Measurements from ENCODE around the gene TRMT2A.

DNA sequence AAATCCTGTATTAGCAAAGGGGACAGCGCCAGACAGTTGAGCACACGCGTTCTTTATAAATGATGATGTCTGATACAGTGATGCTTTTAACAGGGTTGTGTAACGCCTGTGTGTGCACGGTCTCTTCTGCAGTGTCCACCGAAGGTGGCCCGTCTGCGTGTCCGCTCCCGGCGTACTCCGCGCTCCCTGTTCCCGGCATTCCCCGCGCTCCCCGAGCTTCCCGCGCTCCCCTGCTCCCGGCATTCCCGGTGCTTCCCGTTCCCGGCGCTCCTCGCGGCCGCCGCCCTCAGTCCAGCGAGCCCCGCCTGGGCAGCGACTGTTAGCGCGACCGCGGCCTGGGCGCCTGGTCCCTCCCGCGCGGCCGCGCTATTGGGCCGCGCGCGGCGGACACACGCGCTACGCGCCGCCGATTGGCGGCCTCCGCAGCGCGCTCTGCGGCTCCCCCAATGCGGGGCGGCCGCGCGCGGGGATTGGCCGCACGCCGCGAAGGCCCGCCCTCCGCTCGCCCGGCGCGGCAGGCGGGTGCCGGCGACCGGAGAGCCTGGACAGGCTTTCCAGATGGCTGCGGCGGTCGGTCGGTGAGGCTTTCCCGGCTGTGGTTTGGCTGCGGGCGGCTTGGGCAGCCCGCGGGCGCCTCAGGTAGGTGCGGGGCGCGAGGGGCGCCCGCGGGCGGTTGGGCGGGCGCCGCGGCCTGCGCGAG is 37.1 kb downstream of the TRMT2A start, which contains the start of gene DGCR8:
- TF ChIP-seq, protein P1, sequence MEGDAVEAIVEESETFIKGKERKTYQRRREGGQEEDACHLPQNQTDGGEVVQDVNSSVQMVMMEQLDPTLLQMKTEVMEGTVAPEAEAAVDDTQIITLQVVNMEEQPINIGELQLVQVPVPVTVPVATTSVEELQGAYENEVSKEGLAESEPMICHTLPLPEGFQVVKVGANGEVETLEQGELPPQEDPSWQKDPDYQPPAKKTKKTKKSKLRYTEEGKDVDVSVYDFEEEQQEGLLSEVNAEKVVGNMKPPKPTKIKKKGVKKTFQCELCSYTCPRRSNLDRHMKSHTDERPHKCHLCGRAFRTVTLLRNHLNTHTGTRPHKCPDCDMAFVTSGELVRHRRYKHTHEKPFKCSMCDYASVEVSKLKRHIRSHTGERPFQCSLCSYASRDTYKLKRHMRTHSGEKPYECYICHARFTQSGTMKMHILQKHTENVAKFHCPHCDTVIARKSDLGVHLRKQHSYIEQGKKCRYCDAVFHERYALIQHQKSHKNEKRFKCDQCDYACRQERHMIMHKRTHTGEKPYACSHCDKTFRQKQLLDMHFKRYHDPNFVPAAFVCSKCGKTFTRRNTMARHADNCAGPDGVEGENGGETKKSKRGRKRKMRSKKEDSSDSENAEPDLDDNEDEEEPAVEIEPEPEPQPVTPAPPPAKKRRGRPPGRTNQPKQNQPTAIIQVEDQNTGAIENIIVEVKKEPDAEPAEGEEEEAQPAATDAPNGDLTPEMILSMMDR (conservative IDR thresholded peaks at IDR 0.05; ENCODE audit: low read depth, low read length) = no peak
- TF ChIP-seq EZH2 (IDR thresholded peaks at IDR 0.05; ENCODE audit: borderline replicate concordance, low read depth, low read length, poor library complexity, severe bottlenecking) = no peak
